ENCODE data around the gene SLC39A11.

The SLC39A11 gene

GRCh38 chr17:72648702-72649101 lies 443.8 kb downstream of the SLC39A11 start:
- H3K36me3 ChIP-seq (replicated peaks): no peaks in the 10 kb centered on the region
- H3K27me3 ChIP-seq (replicated peaks): no peaks in the 10 kb centered on the region
- no peak for DNase-seq
- in situ Hi-C loops (cut with HindIII; ENCODE audit: low pct_ligation_motif_present, low sequenced_read_pairs): no loop called here
- no peak overlapping the region for H3K27ac ChIP-seq
- TF ChIP-seq CTCF (IDR thresholded peaks at IDR 0.05; ENCODE audit: low read depth, low read length, missing control alignments): no peak
- H3K4me3 ChIP-seq (ENCODE audit: low read depth, low read length): no peak overlapping the region

GRCh38 chr17:72646176-72646575 lies 446.3 kb downstream of the SLC39A11 start:
- Histone ChIP-seq H3K27ac (no peak overlapping the region), H3K27me3 (replicated peaks) (no peaks in the 10 kb centered on the region), H3K36me3 (replicated peaks) (no peaks in the 10 kb centered on the region), H3K4me3 (ENCODE audit: low read depth, low read length) (no peak overlapping the region)
- no peak for TF ChIP-seq CTCF (IDR thresholded peaks at IDR 0.05; ENCODE audit: low read depth, low read length, missing control alignments)
- DNase-seq: no peak
- in situ Hi-C loops (cut with HindIII; ENCODE audit: low pct_ligation_motif_present, low sequenced_read_pairs): no loop called here

GRCh38 chr17:72644492-72644891 lies 448.0 kb downstream of the SLC39A11 start:
- H3K4me3 ChIP-seq (ENCODE audit: low read depth, low read length): no peak overlapping the region
- TF ChIP-seq CTCF (IDR thresholded peaks at IDR 0.05; ENCODE audit: low read depth, low read length, missing control alignments): no peak
- no peaks in the 10 kb centered on the region for H3K27me3 ChIP-seq (replicated peaks)
- no peak overlapping the region for H3K27ac ChIP-seq
- in situ Hi-C loops (cut with HindIII; ENCODE audit: low pct_ligation_motif_present, low sequenced_read_pairs): no loop called here
- H3K36me3 ChIP-seq (replicated peaks): no peaks in the 10 kb centered on the region
- no peak for DNase-seq

- H3K4me3 ChIP-seq (ENCODE audit: low read depth, low read length): no peak overlapping the region
- no peaks in the 10 kb centered on the region for H3K36me3 ChIP-seq (replicated peaks)
- no peak for DNase-seq
- TF ChIP-seq CTCF (IDR thresholded peaks at IDR 0.05; ENCODE audit: low read depth, low read length, missing control alignments): no peak
- in situ Hi-C loops (cut with HindIII; ENCODE audit: low pct_ligation_motif_present, low sequenced_read_pairs): no loop called here
- no peak overlapping the region for H3K27ac ChIP-seq
- H3K27me3 ChIP-seq (replicated peaks): no peaks in the 10 kb centered on the region
These were observed 448.8 kb downstream of the SLC39A11 start for GRCh38 chr17:72643575-72644216.

- in situ Hi-C loops (cut with HindIII; ENCODE audit: low pct_ligation_motif_present, low sequenced_read_pairs): no loop called here
- Histone ChIP-seq H3K27ac (no peak overlapping the region), H3K36me3 (replicated peaks) (no peaks in the 10 kb centered on the region), H3K4me3 (ENCODE audit: low read depth, low read length) (no peak overlapping the region), H3K27me3 (replicated peaks) (no peaks in the 10 kb centered on the region)
- TF ChIP-seq CTCF (IDR thresholded peaks at IDR 0.05; ENCODE audit: low read depth, low read length, missing control alignments): no peak
- DNase-seq: no peak
These were observed 449.8 kb downstream of the SLC39A11 start for GRCh38 chr17:72642720-72643119.
